ENCODE results near the gene CAMSAP1.

DNA sequence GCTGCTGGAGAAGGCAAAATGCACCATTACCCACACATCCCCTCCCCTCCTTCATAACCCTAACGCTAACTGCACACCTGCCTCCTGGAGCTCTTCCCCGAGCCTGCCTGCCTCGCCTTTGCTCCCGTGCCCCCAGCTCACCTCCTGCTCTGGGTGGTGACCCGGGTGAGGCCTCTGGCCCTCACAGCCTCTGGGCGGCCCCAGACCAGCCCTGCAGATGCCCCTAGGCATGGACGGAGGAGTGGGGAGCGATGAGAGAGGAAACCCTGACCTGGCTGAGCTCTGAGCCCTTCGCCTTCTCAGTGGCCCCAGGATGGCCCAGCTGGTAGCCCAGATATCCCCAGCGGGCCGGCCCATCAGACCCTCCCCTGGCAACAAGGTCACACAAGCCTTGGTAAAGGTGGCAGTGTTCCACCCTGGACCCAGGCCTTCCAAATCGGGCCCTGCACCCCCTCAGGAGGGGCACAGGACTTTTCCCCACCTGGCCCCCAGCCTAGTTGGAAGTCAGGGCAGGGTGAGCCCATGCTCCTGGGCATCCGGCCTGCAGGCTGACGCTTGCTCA, 14.5 kb upstream of the CAMSAP1 start:
- TF ChIP-seq CTCF (IDR thresholded peaks at IDR 0.05) (no peak), REST (IDR thresholded peaks at IDR 0.05; ENCODE audit: insufficient read depth in 1 of 2, low read depth in 2 of 2, low read length in 1 of 2) (no peak), POLR2AphosphoS5 (IDR thresholded peaks at IDR 0.05; ENCODE audit: low read depth, low read length) (no peak)
